ENCODE measurements around the gene RGS18.
"Not testable (repeated sequence)": the region's sequence is repeated elsewhere in the genome, so short reads cannot be mapped to it uniquely, and the experiment has no call there.

Gene RGS18

GRCh38 chr1:192161976-192162375, 3.7 kb downstream of the RGS18 start:
- H3K4me3 ChIP-seq (ENCODE audit: low read depth, low read length) = no peak overlapping the region
- no peak for DNase-seq (ENCODE audit: low read depth)

GRCh38 chr1:192162376-192162775, 4.1 kb downstream of the RGS18 start:
- no peak for DNase-seq (ENCODE audit: low read depth)
- no peak overlapping the region for H3K4me3 ChIP-seq (ENCODE audit: low read depth, low read length)

GRCh38 chr1:192165002-192165401, 6.7 kb downstream of the RGS18 start:
- not testable (repeated sequence) for DNase-seq (ENCODE audit: low read depth); H3K4me3 ChIP-seq (ENCODE audit: low read depth, low read length)

GRCh38 chr1:192167011-192167410, 8.7 kb downstream of the RGS18 start:
- H3K4me3 ChIP-seq (ENCODE audit: low read depth, low read length) = no peak overlapping the region
- DNase-seq (ENCODE audit: low read depth) = no peak

DNA sequence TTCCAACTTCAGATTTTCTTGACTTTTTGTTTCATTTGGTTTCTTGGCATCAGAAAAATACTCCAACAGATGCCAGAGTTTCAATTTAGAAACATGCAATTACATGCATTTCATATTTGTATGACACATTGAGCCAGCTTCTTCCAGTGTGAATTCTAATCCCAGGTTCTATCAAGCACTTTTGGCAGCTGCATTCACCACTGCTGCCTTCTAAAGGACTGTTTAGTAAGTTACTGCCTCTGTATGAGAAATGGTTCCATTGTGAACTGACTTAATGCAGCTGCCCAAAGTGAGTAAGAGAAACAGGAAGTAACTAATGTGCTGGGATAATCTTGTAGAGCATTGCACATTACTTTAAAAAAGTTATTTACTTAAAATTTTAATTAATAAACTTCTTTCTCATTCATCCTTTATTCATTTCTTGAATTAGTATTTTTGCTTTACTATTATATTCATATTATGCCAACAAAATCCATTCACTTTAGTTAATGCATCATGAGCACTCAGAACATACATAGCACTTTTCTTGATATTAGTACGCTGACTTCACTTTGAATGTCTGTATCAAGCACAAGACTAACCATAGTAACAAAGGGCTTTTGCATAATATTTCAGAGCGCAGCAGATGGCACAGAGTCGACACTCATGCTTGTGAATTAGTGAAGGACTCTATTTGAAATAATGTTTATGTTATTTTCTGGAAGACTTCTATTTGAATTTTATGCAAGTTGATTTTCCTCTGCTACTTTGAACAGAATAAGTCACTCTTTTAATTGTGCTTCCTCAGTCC, 9.8 kb downstream of the RGS18 start:
- H3K4me3 ChIP-seq (ENCODE audit: low read depth, low read length) = no peak overlapping the region
- no peak for DNase-seq (ENCODE audit: low read depth)

- DNase-seq (ENCODE audit: low read depth) = no peak
- no peak overlapping the region for H3K4me3 ChIP-seq (ENCODE audit: low read depth, low read length)
Measured at GRCh38 chr1:192168964-192169363, 10.7 kb downstream of the RGS18 start.

- no peak overlapping the region for H3K4me3 ChIP-seq (ENCODE audit: low read depth, low read length)
- no peak for DNase-seq (ENCODE audit: low read depth)
Measured at GRCh38 chr1:192170196-192170984, 12.1 kb downstream of the RGS18 start.

DNA sequence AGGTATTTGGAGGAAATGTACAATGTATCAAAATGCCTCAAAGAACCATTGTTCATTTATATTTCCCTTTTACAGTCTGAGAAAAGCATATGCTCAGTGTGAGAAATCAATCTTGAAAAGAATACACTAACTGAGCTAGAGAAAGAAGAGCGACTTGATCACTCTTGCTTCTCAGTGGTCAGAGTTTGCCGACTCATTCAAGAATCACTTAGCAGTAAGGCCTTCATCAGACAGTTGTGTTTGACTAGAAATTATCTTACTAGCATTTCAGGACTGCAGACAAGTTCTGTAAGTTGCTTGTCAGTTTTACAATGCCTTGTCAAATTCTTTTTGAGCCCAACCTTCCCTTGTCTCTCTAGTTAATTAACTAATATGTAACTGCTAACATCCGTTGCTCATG, 12.9 kb downstream of the RGS18 start:
- DNase-seq (ENCODE audit: low read depth) = no peak
- no peak overlapping the region for H3K4me3 ChIP-seq (ENCODE audit: low read depth, low read length)

- DNase-seq (ENCODE audit: low read depth) = no peak
- no peak overlapping the region for H3K4me3 ChIP-seq (ENCODE audit: low read depth, low read length)
Measured at GRCh38 chr1:192175971-192176370, 17.7 kb downstream of the RGS18 start.

DNA sequence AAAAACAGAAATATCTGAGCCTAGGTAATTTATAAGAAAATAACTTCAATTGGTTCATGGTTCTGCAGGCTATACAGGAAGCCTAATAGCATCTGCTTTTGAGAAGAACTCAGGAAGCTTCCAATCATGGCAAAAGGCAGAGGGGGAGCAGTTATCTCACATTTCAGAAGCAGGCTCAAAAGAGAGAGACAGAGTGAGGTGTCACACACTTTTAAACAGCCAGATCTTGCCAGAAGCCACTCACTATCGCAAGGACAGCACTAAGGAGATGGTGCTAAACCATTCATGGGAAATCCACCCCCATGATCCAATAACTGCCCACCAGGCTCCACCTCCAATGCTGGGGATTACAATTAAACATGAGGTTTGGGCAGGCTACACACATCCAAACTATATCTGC, 25.5 kb downstream of the RGS18 start:
- no peak for DNase-seq (ENCODE audit: low read depth)
- H3K4me3 ChIP-seq (ENCODE audit: low read depth, low read length) = no peak overlapping the region

DNA sequence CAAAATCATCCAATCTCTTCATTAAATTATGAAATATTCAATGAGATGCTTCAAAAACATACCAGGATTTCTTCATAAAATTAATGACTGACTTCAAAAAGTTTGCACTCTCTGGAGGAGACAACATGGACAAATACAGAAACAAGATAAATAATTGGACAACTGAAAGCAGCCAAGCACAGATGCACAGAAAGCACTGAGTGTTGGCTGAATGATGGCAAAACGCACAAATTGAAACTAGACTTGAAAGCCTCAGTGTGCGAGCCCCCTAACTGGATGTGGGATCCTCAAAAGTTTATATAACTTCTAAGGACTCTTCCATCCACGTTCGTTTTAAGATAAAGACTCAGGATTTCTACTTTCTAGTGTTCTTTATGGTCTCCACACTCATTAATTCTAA, 27.9 kb downstream of the RGS18 start:
- no peak overlapping the region for H3K4me3 ChIP-seq (ENCODE audit: low read depth, low read length)
- no peak for DNase-seq (ENCODE audit: low read depth)

DNA sequence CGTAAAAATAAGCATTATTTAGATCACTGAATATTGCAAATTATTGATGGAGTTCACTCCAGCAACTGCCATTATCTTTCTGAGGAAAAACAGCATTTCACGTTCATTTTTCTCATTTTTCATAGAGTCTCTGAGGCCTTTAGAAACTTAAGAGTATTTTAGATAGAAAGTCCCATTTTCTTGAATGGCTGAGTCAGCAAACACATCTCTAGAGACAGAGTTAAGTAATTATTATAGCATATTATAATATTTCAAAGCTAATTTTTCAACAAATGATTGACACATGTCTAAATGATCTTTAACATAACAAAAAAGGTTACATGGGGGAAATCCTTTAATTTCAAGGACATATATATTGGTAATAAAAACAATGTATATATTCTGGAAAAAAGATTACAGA, 31.8 kb downstream of the RGS18 start:
- DNase-seq (ENCODE audit: low read depth) = no peak
- H3K4me3 ChIP-seq (ENCODE audit: low read depth, low read length) = no peak overlapping the region

DNA sequence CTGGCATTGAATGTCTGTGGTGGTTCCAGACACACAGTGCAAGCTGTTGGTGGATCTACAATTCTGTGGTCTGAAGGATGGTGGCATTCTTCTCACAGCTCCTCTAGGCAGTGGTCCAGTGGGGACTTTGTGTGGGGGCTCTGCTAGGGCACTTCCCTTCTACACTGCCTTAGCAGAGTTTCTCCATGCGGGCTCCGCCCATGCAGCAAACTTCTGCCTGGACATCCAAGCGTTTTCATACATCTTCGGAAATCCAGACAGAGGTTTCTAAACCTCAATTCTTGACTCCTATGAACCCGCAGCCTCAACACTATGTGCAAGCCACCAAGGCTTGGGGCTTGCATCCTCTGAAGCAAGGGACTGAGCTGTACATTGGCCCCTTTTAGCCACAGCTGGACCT, 43.0 kb downstream of the RGS18 start:
- DNase-seq (ENCODE audit: low read depth) = no peak

DNA sequence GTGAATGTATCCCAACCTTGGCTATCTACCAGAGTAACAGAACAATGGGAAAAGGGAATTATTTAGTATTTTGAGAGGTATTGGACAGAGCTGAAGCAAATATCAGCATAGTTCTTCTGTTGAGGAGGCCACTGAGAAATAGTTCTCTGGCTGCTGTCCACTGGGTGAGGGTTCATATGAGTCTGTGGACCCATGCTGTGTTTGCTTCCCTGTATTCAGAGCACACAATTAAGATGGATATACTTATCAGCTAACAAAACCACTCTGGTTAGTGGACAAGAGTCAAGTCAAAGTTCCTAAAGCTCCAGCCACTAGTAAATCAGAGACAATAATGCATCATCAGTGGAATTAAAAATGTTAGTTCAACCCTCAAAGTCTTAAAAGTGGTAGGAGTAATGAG, 66.1 kb downstream of the RGS18 start:
- no peak overlapping the region for H3K4me3 ChIP-seq (ENCODE audit: low read depth, low read length)
- DNase-seq (ENCODE audit: low read depth) = no peak

More for the DNA sequence above, 43.0 kb downstream of the RGS18 start:
- H3K4me3 ChIP-seq (ENCODE audit: low read depth, low read length) = no peak overlapping the region

DNA sequence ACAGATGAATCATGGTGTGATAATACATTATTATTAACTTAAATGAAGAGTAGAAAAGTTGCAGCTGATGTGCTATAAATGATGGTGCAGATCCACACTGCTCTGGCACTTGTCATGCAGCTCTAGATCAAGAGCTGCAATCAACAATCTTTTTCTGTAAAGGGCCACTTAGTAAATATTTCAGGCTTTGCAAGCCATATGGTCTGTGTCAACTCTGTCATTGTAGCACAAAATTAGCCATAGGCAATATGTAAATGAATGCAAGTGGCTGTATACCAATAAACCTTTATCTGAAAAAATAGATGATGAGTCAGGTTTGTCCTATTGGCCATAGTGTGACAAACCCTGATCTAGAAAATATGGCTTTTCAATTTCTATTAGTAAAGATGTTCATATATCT, 66.6 kb downstream of the RGS18 start:
- no peak for DNase-seq (ENCODE audit: low read depth)
- no peak overlapping the region for H3K4me3 ChIP-seq (ENCODE audit: low read depth, low read length)

DNA sequence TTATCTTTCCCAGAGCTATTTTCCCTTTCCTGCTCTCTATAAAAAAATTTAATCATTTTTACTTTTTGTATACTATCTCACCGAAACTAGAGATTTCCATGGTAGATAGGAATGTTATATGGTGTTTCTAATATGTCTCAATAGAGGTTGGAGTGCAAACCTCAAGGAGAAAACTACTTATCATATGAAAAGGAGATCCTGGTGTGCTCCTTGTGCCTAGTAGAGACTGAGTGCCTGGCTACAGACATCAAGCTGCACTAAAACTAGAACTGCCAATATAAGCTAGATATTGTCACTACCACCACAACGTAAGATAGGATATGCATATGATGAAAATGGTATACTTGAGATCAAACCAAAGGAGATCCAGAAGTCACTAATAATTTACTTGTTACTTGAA, 67.0 kb downstream of the RGS18 start:
- H3K4me3 ChIP-seq (ENCODE audit: low read depth, low read length) = no peak overlapping the region
- no peak for DNase-seq (ENCODE audit: low read depth)

- DNase-seq (ENCODE audit: low read depth) = peak; percentile 66
- H3K4me3 ChIP-seq (ENCODE audit: low read depth, low read length) = no peak overlapping the region
Measured at GRCh38 chr1:192225703-192226102, 67.4 kb downstream of the RGS18 start.

- no peak overlapping the region for H3K4me3 ChIP-seq (ENCODE audit: low read depth, low read length)
- no peak for DNase-seq (ENCODE audit: low read depth)
Measured at GRCh38 chr1:192227330-192227729, 69.1 kb downstream of the RGS18 start.

GRCh38 chr1:192227980-192228379, 69.7 kb downstream of the RGS18 start:
- H3K4me3 ChIP-seq (ENCODE audit: low read depth, low read length); DNase-seq (ENCODE audit: low read depth): not testable (repeated sequence)

DNA sequence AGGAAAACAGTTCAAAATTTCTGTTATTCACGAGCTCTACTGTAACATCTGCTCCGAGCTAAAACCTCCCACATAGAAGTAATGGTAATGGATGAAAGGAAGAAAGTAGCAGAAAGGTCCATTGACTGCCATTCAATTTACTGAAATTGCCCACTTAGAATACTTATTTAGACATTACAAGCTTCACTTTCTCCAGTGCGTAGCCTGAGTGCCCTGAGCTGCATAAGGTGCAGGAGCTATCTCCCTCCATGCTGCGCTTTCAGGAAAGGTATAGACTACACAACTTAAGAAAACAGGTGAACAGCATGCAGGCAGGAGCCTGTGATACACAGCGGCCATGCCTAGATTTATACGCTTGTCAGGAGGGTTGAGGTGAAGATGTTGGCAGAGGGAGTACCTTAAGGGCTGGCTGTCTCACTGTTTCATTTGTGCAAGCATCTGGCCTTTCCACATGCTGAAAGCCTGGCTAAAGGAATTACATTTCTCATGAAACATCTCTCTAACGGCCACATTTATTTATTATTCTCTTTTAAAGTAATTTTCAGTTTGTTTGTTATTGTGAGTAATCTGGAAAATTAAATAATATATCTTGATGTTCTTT, 74.7 kb downstream of the RGS18 start:
- H3K4me3 ChIP-seq (ENCODE audit: low read depth, low read length) = no peak overlapping the region
- no peak for DNase-seq (ENCODE audit: low read depth)

Data from skeletal muscle cell (primary cell).